Liver (tissue), 9 donors: ENCODE measurements around the gene MEGF11. TPM values are rescaled to one million over a fixed set of nuclear protein-coding genes. Genes with fewer than 3 reads are reported as not detected.

Experiments used
- DNase-seq: peaks from one replicate; pipeline ENCODE4 v3.0.0-alpha.2; 2017; ENCODE audit warnings: low spot score
- H3K27ac ChIP-seq, 2 donors: one replicate each; pipeline ENCODE4 v1.7.0; 2013; ENCODE audit warnings: inconsistent platforms in 2 of 2, low read length in 2 of 2, control low read depth in 1 of 2, low read depth in 1 of 2, mild to moderate bottlenecking in 1 of 2
- H3K27me3 ChIP-seq, 4 donors: one replicate each; pipeline versions ENCODE4 v1.6.1 to v1.7.0; 2013; ENCODE audit warnings: low read length in 3 of 4, inconsistent platforms in 1 of 4, mild to moderate bottlenecking in 1 of 4, moderate library complexity in 1 of 4; ENCODE audit not compliant: control insufficient read depth in 4 of 4, insufficient read depth in 4 of 4
- H3K36me3 ChIP-seq, 4 donors: one replicate each; pipeline versions ENCODE4 v1.6.1 to v1.7.0; 2013; ENCODE audit warnings: low read length in 3 of 4, mild to moderate bottlenecking in 3 of 4, low read depth in 1 of 4, moderate library complexity in 1 of 4; ENCODE audit not compliant: control insufficient read depth in 4 of 4, insufficient read depth in 3 of 4
- H3K4me1 ChIP-seq, 4 donors: one replicate each; pipeline versions ENCODE4 v1.6.1 to v1.7.0; 2013; ENCODE audit warnings: low read length in 3 of 4, mild to moderate bottlenecking in 3 of 4, moderate library complexity in 1 of 4; ENCODE audit not compliant: control insufficient read depth in 4 of 4, insufficient read depth in 4 of 4
- H3K4me3 ChIP-seq, 3 donors: one replicate each; pipeline versions ENCODE4 v1.6.1 to v1.7.0; 2013; ENCODE audit warnings: low read length in 3 of 3, control low read depth in 1 of 3, low read depth in 1 of 3, mild to moderate bottlenecking in 1 of 3
- H3K9ac ChIP-seq, 2 donors: one replicate each; pipeline ENCODE4 v1.7.0; 2013; ENCODE audit warnings: low read length in 2 of 2, mild to moderate bottlenecking in 2 of 2, moderate library complexity in 2 of 2, control low read depth in 1 of 2, low read depth in 1 of 2
- H3K9me3 ChIP-seq, 4 donors: one replicate each; pipeline versions ENCODE4 v1.6.1 to v1.7.0; 2013; ENCODE audit warnings: low read length in 3 of 4; ENCODE audit not compliant: control insufficient read depth in 4 of 4
- ATF3 ChIP-seq: IDR thresholded peaks from 2 replicates; pipeline ENCODE4 v1.6.1; 2016; ENCODE audit warnings: antibody characterized with exemption
- CTCF ChIP-seq: fragments of 150-350 bp; IDR thresholded peaks from 2 replicates; pipeline ENCODE4 v1.5.1; 2017; ENCODE audit warnings: improper control_type of control experiment, low read depth, low read length; ENCODE audit not compliant: missing input control
- EGR1 ChIP-seq, 2 donors: IDR thresholded peaks; 2 replicates each; pipeline ENCODE4 v1.6.1; 2016 to 2018; ENCODE audit warnings: antibody characterized with exemption in 2 of 2, low read depth in 2 of 2
- GABPA ChIP-seq, 2 donors: IDR thresholded peaks in 1 of 2; conservative IDR thresholded peaks in 1 of 2; 2 replicates each; pipeline ENCODE4 v1.6.1; 2016; ENCODE audit warnings: antibody characterized with exemption in 2 of 2, mild to moderate bottlenecking in 1 of 2, moderate library complexity in 1 of 2
- HNF4A ChIP-seq, 2 donors: conservative IDR thresholded peaks; 2 replicates each; pipeline ENCODE4 v1.6.1; 2016; ENCODE audit warnings: antibody characterized with exemption in 2 of 2, mild to moderate bottlenecking in 2 of 2
- HNF4G ChIP-seq: IDR thresholded peaks from 2 replicates; pipeline ENCODE4 v1.6.1; 2016; ENCODE audit warnings: antibody characterized with exemption
- JUND ChIP-seq, 2 donors: IDR thresholded peaks; 2 replicates each; pipeline ENCODE4 v1.6.1; 2016; ENCODE audit warnings: antibody characterized with exemption in 2 of 2
- MAX ChIP-seq: IDR thresholded peaks from 2 replicates; pipeline ENCODE4 v1.6.1; 2016; ENCODE audit warnings: antibody characterized with exemption
- NR2F2 ChIP-seq: IDR thresholded peaks from 2 replicates; pipeline ENCODE4 v1.6.1; 2016; ENCODE audit warnings: antibody characterized with exemption
- REST ChIP-seq: IDR thresholded peaks from 2 replicates; pipeline ENCODE4 v1.6.1; 2016; ENCODE audit warnings: antibody characterized with exemption, mild to moderate bottlenecking
- SP1 ChIP-seq: IDR thresholded peaks from 2 replicates; pipeline ENCODE4 v1.6.1; 2018; ENCODE audit warnings: antibody characterized with exemption, mild to moderate bottlenecking
- TAF1 ChIP-seq: conservative IDR thresholded peaks from 2 replicates; pipeline ENCODE4 v1.6.1; 2016; ENCODE audit warnings: antibody characterized with exemption, mild to moderate bottlenecking
- YY1 ChIP-seq: IDR thresholded peaks from 2 replicates; pipeline ENCODE4 v1.6.1; 2016; ENCODE audit warnings: antibody characterized with exemption, mild to moderate bottlenecking
- WGBS: extraction: QIAGEN DNeasy Blood & Tissue Kit; methylation state at CpG from one replicate; pipeline ENCODE4 v1.1.7; 2013; 5-methylcytosine and 5-hydroxymethylcytosine counted together
- polyA plus RNA-seq, 2 donors: library from polyadenylated mRNA; stranded (reverse) in 1 of 2; unstranded in 1 of 2; fragments of 200-250 nt in 1 of 2; fragments of >200 nt in 1 of 2; fragmentation: Nextera tagmentation in 1 of 2; extraction: Ambion mirVana in 1 of 2; gene quantifications; one replicate each; pipeline versions ENCODE4 v1.2.1 to v1.2.3, GENCODE V29; 2013 to 2015
- total RNA-seq, 2 donors: library from RNA; depleted of rRNA; stranded (reverse); fragments of >200 nt; gene quantifications; one replicate each; pipeline ENCODE4 v1.2.3, GENCODE V29; 2014
- donor health status: healthy.
- donor health status: healthy.
- donor health status: healthy.
- donor health status: healthy.
- donor health status: healthy.

The MEGF11 gene
- total and polyA plus RNA-seq, 4 donors = under 0.01 to 0.51 (median 0.03) TPM; not detected in 1

DNA sequence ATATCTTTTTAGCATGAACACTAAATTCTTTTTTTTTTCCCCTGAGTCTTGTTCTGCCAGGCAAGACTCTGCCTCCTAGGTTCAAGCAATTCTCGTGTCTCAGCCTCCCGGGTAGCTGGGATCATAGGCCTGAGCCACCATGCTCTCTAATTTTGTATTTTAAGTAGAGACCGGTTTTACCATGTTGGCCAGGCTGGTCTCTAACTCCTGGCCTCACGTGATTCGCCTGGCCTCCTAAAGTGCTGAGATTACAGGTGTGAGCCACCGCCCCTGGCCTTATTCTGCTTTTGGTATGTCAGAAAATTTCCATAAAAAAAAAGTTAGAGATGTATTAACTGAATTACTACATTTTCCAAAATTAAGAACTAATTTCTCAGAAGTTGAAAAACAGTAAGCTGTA is 370.0 kb downstream of the MEGF11 start:
- peaks cover 4 to 46% (median 30%) of the 10 kb centered on the region in 4 donors for H3K36me3 ChIP-seq
- no peak overlapping the region for H3K9ac ChIP-seq
- H3K4me1 ChIP-seq = no peaks in the 10 kb centered on the region
- no peak overlapping the region for H3K4me3 ChIP-seq
- no peaks in the 10 kb centered on the region for H3K9me3 ChIP-seq
- no peak overlapping the region for H3K27ac ChIP-seq
- WGBS = 97% methylated on average over 6 of the region's 6 CpGs
- DNase-seq = no peak
- no peaks in the 10 kb centered on the region for H3K27me3 ChIP-seq
- TF ChIP-seq HNF4G = no peak
- TF ChIP-seq YY1 = no peak
- TF ChIP-seq TAF1 = no peak
- no peak for TF ChIP-seq ATF3

DNA sequence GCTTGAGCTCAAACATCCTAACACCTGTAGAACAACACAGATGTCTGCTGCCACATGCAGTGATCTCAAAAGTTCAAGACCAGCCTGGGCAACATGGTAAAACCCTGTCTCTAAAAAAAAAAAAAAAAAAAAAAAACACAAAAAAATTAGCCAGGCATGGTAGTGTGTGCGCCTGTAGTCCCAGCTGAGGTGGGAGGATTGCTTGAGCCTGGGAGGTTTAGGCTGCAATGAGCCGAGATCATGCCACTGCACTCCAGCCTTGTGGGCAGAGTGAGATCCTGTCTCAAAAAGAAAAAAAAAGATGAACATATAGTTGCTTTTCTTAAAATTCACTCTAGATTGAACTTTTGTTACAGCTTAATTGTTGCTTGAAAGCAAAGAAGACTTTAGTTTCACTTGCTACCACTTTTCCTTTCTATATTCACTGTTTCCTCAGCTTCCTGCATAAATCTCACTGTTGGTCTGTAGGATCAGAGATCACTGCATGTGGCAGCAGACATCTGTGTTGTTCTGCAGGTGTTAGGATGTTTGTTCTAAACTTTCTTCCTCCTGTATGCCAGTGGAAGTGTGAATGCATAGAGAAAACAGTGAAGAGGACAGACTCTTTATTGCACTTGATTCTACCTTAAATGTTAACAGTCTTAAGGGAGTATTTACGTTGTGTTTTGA is 371.6 kb downstream of the MEGF11 start:
- H3K4me1 ChIP-seq = no peaks in the 10 kb centered on the region
- no peak for DNase-seq
- WGBS = 92% methylated on average over 3 of the region's 3 CpGs

GRCh38 chr15:65877749-65878148 is 375.8 kb downstream of the MEGF11 start:
- Histone ChIP-seq H3K4me3 (no peak overlapping the region), H3K9ac (no peak overlapping the region), H3K9me3 (no peaks in the 10 kb centered on the region), H3K4me1 (peaks cover 0 to 2% (median 0%) of the 10 kb centered on the region in 4 donors), H3K27ac (no peak overlapping the region), H3K27me3 (no peaks in the 10 kb centered on the region), H3K36me3 (peaks cover 0 to 36% (median 27%) of the 10 kb centered on the region in 4 donors)
- no peak for DNase-seq
- 93% methylated on average over 3 of the region's 3 CpGs for WGBS
- TF ChIP-seq SP1 (no peak), CTCF (no peak), GABPA (IDR thresholded peaks at IDR 0.05 in 1 of 2, conservative IDR thresholded peaks at IDR 0.05 in 1 of 2) (no peak), REST (no peak), NR2F2 (no peak), JUND (IDR thresholded peaks at IDR 0.05) (no peak), ATF3 (no peak), EGR1 (IDR thresholded peaks at IDR 0.05; ENCODE audit: low read depth in 2 of 2) (no peak), HNF4A (conservative IDR thresholded peaks at IDR 0.05) (no peak)

More for the DNA sequence above, 371.6 kb downstream of the MEGF11 start:
- TF ChIP-seq GABPA (IDR thresholded peaks at IDR 0.05 in 1 of 2, conservative IDR thresholded peaks at IDR 0.05 in 1 of 2) (no peak), MAX (no peak), JUND (IDR thresholded peaks at IDR 0.05) (no peak), CTCF (no peak), HNF4G (no peak)
- Histone ChIP-seq H3K9ac (no peak overlapping the region), H3K27ac (no peak overlapping the region), H3K4me3 (no peak overlapping the region), H3K36me3 (peaks cover 4 to 46% (median 32%) of the 10 kb centered on the region in 4 donors), H3K9me3 (no peaks in the 10 kb centered on the region), H3K27me3 (no peaks in the 10 kb centered on the region)
